GM18505 (cell line): ENCODE measurements around the gene FALEC.

Experiments used
- ATAC-seq: cut with Tn5 transposase; IDR thresholded peaks from one replicate; pipeline ENCODE4 v1.9.1; 2021; ENCODE audit not compliant: unreplicated experiment
- POLR2A ChIP-seq: IDR thresholded peaks from 4 replicates; pipeline ENCODE4 v1.6.1; 2011; ENCODE audit warnings: borderline replicate concordance; ENCODE audit not compliant: insufficient read depth, insufficient read length; ENCODE audit errors: extremely low read depth

The FALEC gene

DNA sequence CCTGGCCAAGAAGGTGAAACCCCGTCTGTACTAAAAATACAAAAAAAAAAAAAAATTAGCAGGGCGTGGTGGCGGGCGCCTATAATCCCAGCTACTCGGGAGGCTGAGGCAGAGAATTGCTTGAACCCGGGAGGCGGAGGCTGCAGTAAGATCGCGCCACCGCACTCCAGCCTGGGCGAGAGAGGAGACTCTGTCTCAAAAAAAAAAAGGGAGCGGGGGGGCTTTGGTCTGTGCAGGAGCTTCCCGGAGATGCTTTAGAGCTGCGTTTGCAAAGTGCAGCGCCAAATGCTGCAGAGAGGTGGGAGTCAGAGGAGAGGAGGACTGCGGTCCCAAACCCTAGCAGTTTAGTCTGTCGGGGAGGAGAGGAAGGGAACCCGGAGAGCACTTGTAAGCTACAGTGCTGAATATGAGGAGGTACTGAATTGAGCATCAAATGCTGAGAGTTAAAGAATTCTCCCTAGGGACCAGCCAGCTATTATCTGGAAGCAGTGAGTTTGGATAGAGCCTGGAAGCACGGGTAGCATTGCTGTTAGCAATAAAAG, 569 bp downstream of the FALEC start:
- TF ChIP-seq POLR2A: no peak
- no peak for ATAC-seq

- no peak for TF ChIP-seq POLR2A
- ATAC-seq: no peak
Measured at GRCh38 chr1:150516616-150517015, 1.1 kb downstream of the FALEC start.

DNA sequence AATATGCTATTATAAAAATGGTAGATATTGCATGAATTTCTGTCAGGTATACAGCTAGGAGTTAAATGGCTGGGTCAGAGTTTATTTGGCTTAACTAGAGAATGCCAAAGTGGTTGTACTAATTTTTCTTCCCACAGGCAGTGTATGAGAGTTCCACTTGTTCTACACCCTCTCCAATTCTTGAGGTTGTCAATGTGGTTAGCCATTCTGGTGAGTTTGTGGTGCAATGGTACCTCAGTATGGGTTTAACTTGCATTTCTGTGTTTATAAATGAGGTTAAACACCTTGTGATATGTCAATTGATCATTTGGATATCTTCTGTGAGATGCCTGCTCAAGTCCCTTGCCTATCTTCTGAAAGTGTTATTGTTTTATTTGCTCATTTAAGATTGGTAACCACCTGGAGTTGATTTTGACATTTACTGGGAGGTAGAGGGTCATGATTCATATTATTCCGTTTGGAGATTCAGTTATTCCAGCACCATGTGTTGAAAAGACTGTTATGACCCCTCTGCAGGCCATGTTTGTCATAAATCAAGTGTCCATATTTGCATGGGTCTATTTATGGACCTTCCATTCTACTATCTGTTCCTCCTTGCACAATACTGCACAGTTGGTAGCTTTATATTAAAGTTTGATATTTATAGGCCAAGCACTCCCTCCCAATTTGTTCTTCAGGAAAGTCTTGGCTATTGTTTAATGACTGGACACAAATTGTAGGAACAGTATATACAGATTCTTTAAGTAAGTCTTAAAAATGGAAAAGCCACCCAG, 5.8 kb downstream of the FALEC start:
- no peak for TF ChIP-seq POLR2A
- no peak for ATAC-seq

GRCh38 chr1:150525348-150525747, 9.8 kb downstream of the FALEC start:
- no peak for ATAC-seq
- no peak for TF ChIP-seq POLR2A

GRCh38 chr1:150528196-150528595, 12.6 kb downstream of the FALEC start:
- no peak for TF ChIP-seq POLR2A
- no peak for ATAC-seq

GRCh38 chr1:150529017-150529416, 13.5 kb downstream of the FALEC start:
- TF ChIP-seq POLR2A: no peak
- ATAC-seq: no peak

GRCh38 chr1:150530491-150531159, 15.1 kb downstream of the FALEC start:
- no peak for TF ChIP-seq POLR2A
- ATAC-seq: no peak

DNA sequence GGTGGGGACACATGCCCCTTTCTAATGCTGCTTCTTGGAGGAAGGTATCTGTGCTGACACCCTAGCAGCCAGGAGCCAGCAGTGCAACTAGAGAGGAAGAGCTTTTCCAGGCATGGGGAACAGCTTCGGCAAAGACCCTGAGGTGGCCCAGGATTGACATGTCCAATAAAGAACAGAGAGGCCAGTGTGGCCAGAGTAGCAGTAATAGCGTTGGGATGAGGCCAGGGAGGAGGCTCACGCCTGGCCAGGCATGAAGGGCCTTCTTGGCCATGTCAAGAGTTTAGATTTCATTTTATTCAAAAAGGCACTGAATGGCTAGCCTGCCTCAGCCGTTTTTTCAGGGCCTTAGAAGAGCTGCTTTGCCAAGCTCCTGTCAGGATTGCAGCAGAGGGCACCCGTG, 17.3 kb downstream of the FALEC start:
- no peak for ATAC-seq
- no peak for TF ChIP-seq POLR2A

- ATAC-seq: no peak
- TF ChIP-seq POLR2A: no peak
Measured at GRCh38 chr1:150534002-150534401, 18.4 kb downstream of the FALEC start.

DNA sequence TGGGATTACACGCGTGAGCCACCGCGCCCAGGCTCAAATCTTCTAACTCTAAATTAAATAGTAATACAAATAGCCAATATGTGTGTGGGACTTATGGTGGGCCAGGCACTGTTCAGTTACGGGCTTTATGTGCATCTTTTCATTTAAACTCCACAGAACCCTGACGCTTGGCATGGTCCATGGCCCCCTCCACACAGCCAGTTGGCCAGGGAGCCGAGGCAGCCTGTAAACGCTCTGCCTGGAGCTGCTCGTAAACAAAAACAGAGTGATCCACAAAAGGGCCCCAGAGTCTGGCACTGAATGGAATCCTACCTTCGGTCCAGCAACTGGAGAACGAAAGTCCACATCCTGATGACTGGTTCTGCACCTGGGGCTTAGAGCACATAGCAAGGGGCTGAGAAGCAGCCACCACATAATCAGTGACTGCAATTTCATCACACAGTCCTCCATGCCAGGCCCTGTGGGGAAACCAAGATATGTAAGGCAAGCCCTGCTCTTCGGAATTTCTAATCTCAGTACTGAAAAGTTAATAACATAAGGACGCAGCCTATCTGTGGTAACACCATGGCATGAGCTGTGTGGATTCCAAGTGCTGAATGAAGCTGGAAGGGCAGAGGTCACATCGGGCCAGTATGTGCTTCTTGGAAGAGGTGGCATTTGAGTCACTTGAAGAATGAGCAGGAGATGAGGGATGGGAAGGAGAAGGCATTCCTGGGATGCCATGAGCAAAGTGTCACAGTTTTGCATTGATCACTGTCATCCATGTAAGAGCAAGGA, 20.1 kb downstream of the FALEC start:
- ATAC-seq: no peak
- TF ChIP-seq POLR2A: no peak

DNA sequence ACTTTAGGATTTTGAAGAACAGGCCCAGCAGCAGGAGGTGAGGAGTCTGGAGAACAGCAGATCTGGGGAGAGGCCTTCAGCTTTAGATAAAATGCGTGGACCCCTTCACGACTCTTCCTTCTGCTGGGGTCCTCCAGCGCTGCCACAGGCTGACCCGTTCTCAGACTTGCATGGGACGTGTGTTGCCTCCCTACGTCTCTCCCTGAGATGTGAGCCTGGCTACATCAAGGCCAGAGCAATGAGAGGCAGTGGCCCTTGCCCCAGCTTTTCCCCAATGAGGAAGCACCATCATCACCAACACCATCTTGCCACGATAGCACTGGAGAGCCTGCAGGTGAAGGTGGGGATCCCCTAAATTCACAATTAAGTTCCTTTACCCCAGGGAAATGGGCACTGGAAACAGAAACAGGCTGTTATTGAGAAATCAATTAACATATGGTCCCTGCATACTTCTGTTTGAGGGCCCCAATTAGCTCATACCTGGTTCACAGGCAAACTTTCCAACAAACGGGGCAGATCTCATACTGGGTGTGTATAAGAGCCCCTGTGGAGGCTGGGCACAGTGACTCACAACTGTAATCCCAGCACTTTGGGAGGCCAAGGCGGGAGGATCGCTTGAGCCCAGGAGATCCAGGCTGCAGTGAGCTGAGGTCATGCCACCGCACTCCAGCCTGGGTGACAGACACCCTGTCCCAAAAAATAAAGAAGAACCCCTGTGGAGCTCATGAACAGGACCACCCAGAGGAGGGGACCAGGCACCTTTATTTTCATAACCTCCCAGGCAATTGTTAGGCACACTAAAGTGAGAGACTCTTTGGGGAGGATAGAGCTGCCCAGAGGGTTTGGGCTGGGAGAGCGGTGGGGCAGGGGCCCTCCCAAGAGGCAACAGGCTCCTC, 21.5 kb downstream of the FALEC start:
- TF ChIP-seq POLR2A: no peak
- ATAC-seq: no peak
